Mucosa of rectum (tissue), 2 donors: ENCODE data around the gene ST3GAL4.

Source experiments
- H3K27ac ChIP-seq, 2 donors: one replicate each; pipeline ENCODE4 v1.7.0; 2013; ENCODE audit warnings: inconsistent platforms in 2 of 2, low read depth in 2 of 2, low read length in 2 of 2
- H3K27me3 ChIP-seq, 2 donors: one replicate each; pipeline ENCODE4 v1.7.0; 2013; ENCODE audit warnings: low read length in 2 of 2; ENCODE audit not compliant: control insufficient read depth in 2 of 2, insufficient read depth in 2 of 2
- H3K36me3 ChIP-seq, 2 donors: one replicate each; pipeline ENCODE4 v1.7.0; 2013; ENCODE audit warnings: low read length in 2 of 2; ENCODE audit not compliant: control insufficient read depth in 2 of 2, insufficient read depth in 2 of 2
- H3K4me1 ChIP-seq, 2 donors: one replicate each; pipeline ENCODE4 v1.7.0; 2013; ENCODE audit warnings: low read length in 2 of 2, mild to moderate bottlenecking in 1 of 2; ENCODE audit not compliant: control insufficient read depth in 2 of 2, insufficient read depth in 2 of 2
- H3K4me3 ChIP-seq, 2 donors: one replicate each; pipeline ENCODE4 v1.7.0; 2013; ENCODE audit warnings: low read length in 2 of 2
- H3K9ac ChIP-seq, 2 donors: one replicate each; pipeline ENCODE4 v1.7.0; 2013; ENCODE audit warnings: low read length in 2 of 2, low read depth in 1 of 2, mild to moderate bottlenecking in 1 of 2
- H3K9me3 ChIP-seq, 2 donors: one replicate each; pipeline ENCODE4 v1.7.0; 2013; ENCODE audit warnings: low read length in 2 of 2; ENCODE audit not compliant: control insufficient read depth in 2 of 2
- donor health status: healthy.
- donor health status: Normal muscosa, but diverticular disease.

ST3GAL4 gene

DNA sequence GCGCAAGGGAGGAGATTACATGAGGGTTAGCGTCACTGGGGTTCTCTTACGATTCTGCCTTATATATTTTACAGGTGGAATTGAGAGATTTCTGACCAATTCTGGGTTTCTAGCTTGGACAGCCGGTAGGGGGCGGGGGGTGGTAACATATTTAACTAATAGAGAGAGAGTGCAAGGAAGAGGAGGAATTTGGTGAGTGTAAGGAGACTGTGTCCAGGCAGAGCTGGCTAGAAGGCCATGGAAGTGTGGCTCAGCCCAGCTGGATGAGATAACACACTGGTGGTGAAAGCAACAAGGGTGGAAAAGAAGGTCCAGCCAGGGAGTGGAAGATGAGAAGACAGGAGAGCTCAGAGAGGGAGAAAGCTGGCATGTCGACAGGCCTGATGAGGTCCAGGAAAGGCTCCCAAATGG lies 56.5 kb downstream of the ST3GAL4 start:
- Histone ChIP-seq H3K27me3 (no peaks in the 10 kb centered on the region), H3K9ac (no peak overlapping the region), H3K4me3 (no peak overlapping the region), H3K27ac (peak overlapping the region in 1 of 2 donors; percentile 94), H3K4me1 (peaks cover 22 to 74% of the 10 kb centered on the region in 2 donors), H3K36me3 (peaks cover 28 to 69% of the 10 kb centered on the region in 2 donors), H3K9me3 (no peaks in the 10 kb centered on the region)

- no peaks in the 10 kb centered on the region for H3K9me3 ChIP-seq
- H3K9ac ChIP-seq, result no peak overlapping the region
- no peak overlapping the region for H3K4me3 ChIP-seq
- peaks cover 25 to 66% of the 10 kb centered on the region in 2 donors for H3K4me1 ChIP-seq
- no peaks in the 10 kb centered on the region for H3K27me3 ChIP-seq
- H3K36me3 ChIP-seq, result peaks cover 16 to 56% of the 10 kb centered on the region in 2 donors
- H3K27ac ChIP-seq, result peak overlapping the region in 1 of 2 donors; percentile 87
Observed at GRCh38 chr11:126413426-126413825, 57.9 kb downstream of the ST3GAL4 start.

DNA sequence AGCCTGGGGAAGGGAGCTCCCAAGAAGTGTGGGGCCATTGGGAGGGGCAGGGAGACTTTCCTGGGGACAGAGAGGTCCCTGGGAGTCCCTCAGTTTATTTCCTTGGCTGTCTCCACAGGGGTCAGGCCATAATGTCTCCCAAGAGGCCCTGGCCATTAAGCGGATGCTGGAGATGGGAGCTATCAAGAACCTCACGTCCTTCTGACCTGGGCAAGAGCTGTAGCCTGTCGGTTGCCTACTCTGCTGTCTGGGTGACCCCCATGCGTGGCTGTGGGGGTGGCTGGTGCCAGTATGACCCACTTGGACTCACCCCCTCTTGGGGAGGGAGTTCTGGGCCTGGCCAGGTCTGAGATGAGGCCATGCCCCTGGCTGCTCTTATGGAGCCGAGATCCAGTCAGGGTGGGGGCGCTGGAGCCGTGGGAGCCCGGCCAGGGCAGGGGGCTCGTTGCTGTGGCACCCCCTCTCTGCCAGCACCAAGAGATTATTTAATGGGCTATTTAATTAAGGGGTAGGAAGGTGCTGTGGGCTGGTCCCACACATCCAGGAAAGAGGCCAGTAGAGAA lies 58.4 kb downstream of the ST3GAL4 start:
- Histone ChIP-seq H3K36me3 (peaks cover 13 to 51% of the 10 kb centered on the region in 2 donors), H3K27ac (peak overlapping the region; percentile 86 to 87), H3K27me3 (no peaks in the 10 kb centered on the region), H3K9me3 (no peaks in the 10 kb centered on the region), H3K4me1 (peaks cover 25 to 61% of the 10 kb centered on the region in 2 donors), H3K4me3 (no peak overlapping the region), H3K9ac (peak overlapping the region in 1 of 2 donors; percentile 18)

GRCh38 chr11:126414615-126415014 lies 59.1 kb downstream of the ST3GAL4 start:
- Histone ChIP-seq H3K36me3 (peaks cover 13 to 45% of the 10 kb centered on the region in 2 donors), H3K4me3 (no peak overlapping the region), H3K9ac (peak overlapping the region in 1 of 2 donors; percentile 18), H3K9me3 (no peaks in the 10 kb centered on the region), H3K4me1 (peaks cover 25 to 56% of the 10 kb centered on the region in 2 donors), H3K27me3 (no peaks in the 10 kb centered on the region), H3K27ac (peak overlapping the region; percentile 86 to 87)

- no peak overlapping the region for H3K9ac ChIP-seq
- no peaks in the 10 kb centered on the region for H3K9me3 ChIP-seq
- H3K4me3 ChIP-seq, result no peak overlapping the region
- H3K4me1 ChIP-seq, result peaks cover 28 to 59% of the 10 kb centered on the region in 2 donors
- H3K27me3 ChIP-seq, result no peaks in the 10 kb centered on the region
- H3K27ac ChIP-seq, result peak overlapping the region; percentile 86 to 87
- peaks cover 13 to 41% of the 10 kb centered on the region in 2 donors for H3K36me3 ChIP-seq
Observed at GRCh38 chr11:126415128-126415527, 59.6 kb downstream of the ST3GAL4 start.

DNA sequence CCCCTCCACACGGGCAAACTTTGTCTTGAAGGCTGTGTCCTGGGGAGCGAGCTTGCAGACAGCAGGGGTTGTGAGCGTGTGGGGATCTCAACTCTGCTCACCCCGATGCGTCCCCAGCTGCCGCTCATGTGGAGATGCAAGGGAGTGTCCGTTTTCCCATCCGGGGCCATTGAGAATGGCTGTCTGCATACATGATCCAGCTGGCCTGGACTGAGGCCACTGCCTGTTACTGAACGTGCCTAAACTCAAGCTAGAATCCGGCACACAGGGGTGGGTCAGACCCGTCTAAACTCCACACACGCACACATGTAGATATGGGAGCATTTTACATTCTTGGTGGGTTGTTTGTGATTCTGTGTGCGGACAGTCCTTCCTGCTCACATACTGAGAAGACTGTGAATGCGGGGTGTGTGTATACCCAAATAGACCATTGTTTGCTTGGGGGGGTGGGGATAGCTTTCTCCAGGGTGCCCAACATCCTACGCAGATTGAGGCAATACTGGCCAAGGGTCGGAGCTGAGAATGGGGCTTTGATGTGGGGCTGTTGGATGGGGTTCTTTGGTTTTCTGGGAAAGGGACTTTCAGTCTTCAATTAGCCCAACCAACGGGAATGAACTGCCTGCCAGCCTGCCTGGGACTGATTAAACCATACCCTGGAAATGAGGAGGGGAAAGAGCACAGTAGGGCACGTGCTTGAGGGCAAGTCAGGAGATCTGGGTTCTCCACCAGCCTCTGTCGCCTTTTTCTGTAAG lies 60.4 kb downstream of the ST3GAL4 start:
- peak overlapping the region; percentile 38 to 76 for H3K9ac ChIP-seq
- peaks cover 34 to 58% of the 10 kb centered on the region in 2 donors for H3K4me1 ChIP-seq
- H3K36me3 ChIP-seq, result peaks cover 11 to 40% of the 10 kb centered on the region in 2 donors
- peak overlapping the region; percentile 86 to 87 for H3K27ac ChIP-seq
- H3K27me3 ChIP-seq, result no peaks in the 10 kb centered on the region
- H3K9me3 ChIP-seq, result no peaks in the 10 kb centered on the region
- H3K4me3 ChIP-seq, result peak overlapping the region; percentile 60 to 65

- Histone ChIP-seq H3K4me3 (peak overlapping the region; percentile 60 to 65), H3K9me3 (no peaks in the 10 kb centered on the region), H3K4me1 (peaks cover 42 to 59% of the 10 kb centered on the region in 2 donors), H3K9ac (peak overlapping the region; percentile 38 to 76), H3K36me3 (peaks cover 10 to 35% of the 10 kb centered on the region in 2 donors), H3K27me3 (no peaks in the 10 kb centered on the region), H3K27ac (peak overlapping the region; percentile 86 to 87)
Observed at GRCh38 chr11:126416542-126417090, 61.1 kb downstream of the ST3GAL4 start.

DNA sequence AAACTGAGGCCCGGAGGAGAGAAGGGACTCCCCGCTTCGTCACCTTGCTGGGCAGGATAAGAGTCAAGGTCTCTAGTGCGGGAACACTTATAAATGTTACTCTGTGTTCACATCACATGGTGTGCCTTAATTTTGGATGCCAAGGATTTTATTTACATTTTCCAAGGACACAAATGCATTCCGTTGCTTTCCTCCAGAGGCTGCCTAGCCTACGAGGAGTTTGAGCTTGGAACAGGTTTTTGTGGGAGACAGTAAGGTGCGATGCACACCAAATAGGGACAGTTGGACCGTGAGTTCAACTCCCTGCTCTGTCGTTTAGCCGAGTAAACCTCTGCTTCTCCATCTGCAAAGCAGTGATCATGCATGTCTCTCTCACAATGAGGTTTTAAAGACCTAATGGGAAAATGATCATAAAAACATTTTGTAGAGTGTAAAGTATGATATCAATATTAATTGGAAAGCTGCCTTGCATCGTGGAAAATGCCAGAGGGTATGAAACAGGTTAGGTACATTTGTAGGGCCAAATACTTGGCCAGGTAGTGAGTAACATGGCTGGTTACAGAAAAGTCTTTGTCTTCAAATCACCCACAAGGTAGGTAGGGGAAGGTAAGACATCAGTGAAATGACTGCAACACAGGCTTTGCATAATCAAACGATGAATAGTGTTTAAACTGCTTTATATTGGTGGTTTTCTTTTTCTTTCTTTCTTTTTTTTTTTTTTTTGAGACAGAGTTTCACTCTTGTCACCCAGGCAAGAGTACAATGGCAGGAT lies 61.8 kb downstream of the ST3GAL4 start:
- peak overlapping the region; percentile 38 to 76 for H3K9ac ChIP-seq
- no peaks in the 10 kb centered on the region for H3K9me3 ChIP-seq
- peaks cover 8 to 31% of the 10 kb centered on the region in 2 donors for H3K36me3 ChIP-seq
- peak overlapping the region in 1 of 2 donors; percentile 65 for H3K4me3 ChIP-seq
- H3K4me1 ChIP-seq, result peaks cover 46 to 58% of the 10 kb centered on the region in 2 donors
- H3K27ac ChIP-seq, result peak overlapping the region; percentile 86 to 87
- H3K27me3 ChIP-seq, result no peaks in the 10 kb centered on the region

DNA sequence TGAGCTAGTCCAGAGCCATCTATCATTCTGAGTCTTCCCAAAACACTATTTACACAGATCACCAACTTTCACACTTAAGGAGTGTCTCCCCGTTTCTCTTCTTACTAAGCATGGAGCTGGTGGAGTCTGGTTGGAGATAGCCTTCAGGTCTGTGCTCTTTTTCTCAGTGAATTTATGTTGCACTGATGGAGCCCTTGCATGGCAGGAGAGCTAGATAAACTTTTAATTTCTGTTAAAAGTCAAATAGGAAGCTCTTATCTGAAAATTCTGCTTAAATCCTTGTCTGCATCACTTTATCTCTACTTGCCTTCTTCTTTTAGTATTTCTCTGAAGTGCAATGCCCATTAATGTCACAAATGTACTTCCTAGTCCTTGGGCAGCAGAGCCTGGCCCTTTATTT lies 63.4 kb downstream of the ST3GAL4 start:
- Histone ChIP-seq H3K9ac (no peak overlapping the region), H3K36me3 (peaks cover under 1 to 18% of the 10 kb centered on the region in 2 donors), H3K4me1 (peaks cover 58 to 68% of the 10 kb centered on the region in 2 donors), H3K27ac (peak overlapping the region; percentile 16 to 59), H3K4me3 (no peak overlapping the region), H3K27me3 (no peaks in the 10 kb centered on the region), H3K9me3 (no peaks in the 10 kb centered on the region)
